Suppressor macrophage treated with lipopolysaccharide for 1 hour (primary cell): ENCODE measurements around the gene CEMIP.

ENCODE experiments used
- DNase-seq, 3 donors: peaks; one replicate each; pipeline ENCODE4 v3.0.0-alpha.2; 2020 to 2022

The CEMIP gene

DNA sequence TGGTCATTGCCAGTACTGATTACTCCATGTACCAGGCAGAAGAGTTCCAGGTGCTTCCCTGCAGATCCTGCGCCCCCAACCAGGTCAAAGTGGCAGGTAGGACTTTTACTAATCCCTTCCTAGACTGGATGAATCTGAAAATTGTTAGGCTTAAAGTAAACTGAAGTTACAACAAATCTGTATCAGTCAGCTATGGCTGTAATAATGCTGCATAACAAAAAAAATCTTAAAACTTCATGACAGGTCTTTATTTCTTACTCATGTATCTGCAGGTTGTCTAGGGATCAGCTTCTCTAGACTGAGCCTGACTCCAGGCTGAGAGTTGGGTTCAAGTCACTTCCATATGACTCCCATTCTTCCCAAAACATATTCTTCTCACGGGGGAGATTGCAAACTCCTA lies 116.8 kb downstream of the CEMIP start:
- no peak for DNase-seq

GRCh38 chr15:80898040-80898439 lies 118.9 kb downstream of the CEMIP start:
- DNase-seq: peak in 1 of 3 donors; percentile 10

- DNase-seq: no peak
Observed at GRCh38 chr15:80902298-80902801, 123.2 kb downstream of the CEMIP start.

GRCh38 chr15:80904998-80905397 lies 125.8 kb downstream of the CEMIP start:
- peak in 1 of 3 donors; percentile 15 for DNase-seq

- no peak for DNase-seq
Observed at GRCh38 chr15:80906159-80906766, 127.1 kb downstream of the CEMIP start.

- no peak for DNase-seq
Observed at GRCh38 chr15:80911821-80912220, 132.7 kb downstream of the CEMIP start.

GRCh38 chr15:80912673-80913072 lies 133.5 kb downstream of the CEMIP start:
- DNase-seq: no peak

DNA sequence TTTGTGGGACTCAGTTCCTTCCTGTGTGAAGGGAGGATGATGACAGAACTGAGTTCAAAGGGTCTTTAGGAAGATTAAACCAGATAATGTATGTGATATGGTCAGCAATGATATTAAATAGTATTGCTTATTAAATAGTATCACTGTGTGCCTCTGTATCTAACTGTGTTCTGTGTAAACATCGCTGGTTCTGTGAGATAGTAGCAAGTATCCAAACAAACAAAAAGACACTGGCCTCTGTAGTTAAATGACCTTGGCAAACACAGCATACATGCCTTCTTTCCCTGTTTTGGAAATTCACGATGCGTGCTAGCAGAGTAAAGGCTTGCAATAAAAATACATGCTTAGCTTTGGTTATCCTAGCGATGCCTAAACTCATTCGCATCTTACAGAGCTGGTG lies 134.4 kb downstream of the CEMIP start:
- no peak for DNase-seq

- DNase-seq: no peak
Observed at GRCh38 chr15:80915472-80915871, 136.3 kb downstream of the CEMIP start.

DNA sequence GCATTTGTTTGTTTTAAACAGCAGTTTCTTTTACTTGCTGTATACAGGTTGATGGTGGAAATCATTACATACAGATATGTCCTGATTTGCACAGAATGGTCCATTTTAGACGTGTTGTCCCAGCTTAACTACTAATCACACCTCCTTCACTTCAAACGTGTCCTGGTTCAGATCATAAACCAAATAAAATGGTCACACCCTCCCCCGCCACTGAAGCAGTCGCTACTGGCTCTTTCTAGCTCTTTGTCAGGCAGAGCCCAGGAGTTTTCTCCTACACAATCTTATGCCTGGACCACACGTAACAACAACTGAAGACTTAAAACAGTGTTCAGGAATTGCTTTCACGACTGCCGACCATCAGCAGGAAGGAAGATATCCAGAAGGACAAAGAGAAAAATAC lies 136.9 kb downstream of the CEMIP start:
- no peak for DNase-seq

- DNase-seq: peak; percentile 53 to 61 (median 60)
Observed at GRCh38 chr15:80918196-80918783, 139.1 kb downstream of the CEMIP start.

DNA sequence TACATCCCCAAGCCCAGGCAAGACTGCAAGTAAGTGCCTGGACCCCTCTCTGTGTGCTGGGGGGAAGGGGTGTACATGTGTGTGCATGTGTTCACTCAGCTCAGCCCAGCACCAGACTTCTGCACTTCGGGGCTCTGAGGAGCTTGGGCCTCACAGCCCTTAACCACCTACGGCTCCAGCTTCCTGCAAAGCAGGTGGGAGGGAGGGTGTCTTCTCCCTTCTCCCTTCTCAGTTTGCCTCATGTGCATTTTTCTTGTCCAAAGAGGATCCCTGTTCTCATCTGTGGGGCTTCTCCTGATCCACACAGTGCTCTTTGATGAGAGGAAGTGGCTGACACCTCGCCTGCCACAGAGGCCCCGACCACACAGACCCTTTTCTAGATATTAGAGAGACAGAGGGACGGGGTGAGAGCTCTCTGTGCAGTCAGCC lies 141.1 kb downstream of the CEMIP start:
- peak in 1 of 3 donors; percentile 11 for DNase-seq

- no peak for DNase-seq
Observed at GRCh38 chr15:80921736-80922410, 142.7 kb downstream of the CEMIP start.

GRCh38 chr15:80923668-80924067 lies 144.5 kb downstream of the CEMIP start:
- DNase-seq: peak; percentile 25 to 41 (median 38)

GRCh38 chr15:80924278-80924677 lies 145.1 kb downstream of the CEMIP start:
- no peak for DNase-seq

DNA sequence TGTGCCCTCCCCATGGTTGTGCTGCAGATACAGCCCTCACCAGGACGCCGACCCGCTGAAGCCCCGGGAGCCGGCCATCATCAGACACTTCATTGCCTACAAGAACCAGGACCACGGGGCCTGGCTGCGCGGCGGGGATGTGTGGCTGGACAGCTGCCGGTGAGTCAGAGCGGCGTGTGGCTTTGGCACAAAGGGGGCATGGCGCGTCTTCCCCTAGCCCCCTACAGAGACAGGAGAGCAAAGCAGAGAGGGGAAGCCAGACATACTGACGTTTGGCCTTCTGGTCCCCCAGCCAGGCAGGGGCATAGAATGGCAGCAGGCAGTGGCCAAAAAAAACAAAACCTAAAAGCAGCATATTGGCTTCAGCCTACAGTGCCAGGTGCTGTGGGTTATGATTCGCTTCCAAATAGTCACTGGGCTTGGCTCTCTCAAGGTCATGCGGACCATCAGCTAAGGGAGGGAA lies 146.5 kb downstream of the CEMIP start:
- no peak for DNase-seq

DNA sequence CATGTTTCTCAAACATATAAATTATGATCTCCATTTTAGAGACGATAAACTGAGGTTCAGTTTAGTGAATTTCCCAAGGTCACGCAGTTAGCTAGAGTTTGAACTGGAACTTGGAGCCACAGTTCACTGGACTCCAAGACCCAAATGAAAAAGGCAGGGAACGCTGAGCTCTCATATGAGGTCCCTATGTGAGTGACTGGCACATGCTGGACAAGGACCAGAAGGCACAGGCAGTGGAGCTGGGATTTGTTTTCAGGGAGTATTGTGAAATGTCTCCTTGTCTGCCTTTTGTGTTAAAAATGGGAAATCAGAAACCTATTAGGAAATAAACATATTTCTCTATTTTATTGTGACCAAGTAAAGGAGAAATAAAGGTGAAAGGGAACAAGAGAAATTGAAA lies 147.0 kb downstream of the CEMIP start:
- DNase-seq: no peak

- no peak for DNase-seq
Observed at GRCh38 chr15:80929225-80929624, 150.1 kb downstream of the CEMIP start.

DNA sequence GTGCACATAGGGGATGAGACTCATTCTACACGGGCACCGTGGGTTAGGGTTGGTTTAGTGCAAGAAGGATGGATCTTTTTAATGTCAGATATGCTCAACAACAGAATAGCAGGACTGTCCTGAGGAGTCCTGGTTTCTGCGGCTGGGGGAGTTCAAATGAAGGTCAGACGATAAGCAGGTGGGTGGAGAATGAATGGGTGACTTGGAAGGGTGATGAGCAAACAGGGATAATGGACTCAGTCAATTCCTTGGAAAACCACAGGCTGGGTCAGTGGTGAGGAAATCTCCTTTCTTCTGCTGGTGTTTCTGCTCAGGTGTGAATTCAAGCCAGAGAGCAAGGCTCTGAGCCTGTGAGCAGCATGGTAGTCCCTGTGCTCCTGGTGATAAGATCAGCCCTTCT lies 150.5 kb downstream of the CEMIP start:
- no peak for DNase-seq

- no peak for DNase-seq
Observed at GRCh38 chr15:80931191-80931590, 152.0 kb downstream of the CEMIP start.

DNA sequence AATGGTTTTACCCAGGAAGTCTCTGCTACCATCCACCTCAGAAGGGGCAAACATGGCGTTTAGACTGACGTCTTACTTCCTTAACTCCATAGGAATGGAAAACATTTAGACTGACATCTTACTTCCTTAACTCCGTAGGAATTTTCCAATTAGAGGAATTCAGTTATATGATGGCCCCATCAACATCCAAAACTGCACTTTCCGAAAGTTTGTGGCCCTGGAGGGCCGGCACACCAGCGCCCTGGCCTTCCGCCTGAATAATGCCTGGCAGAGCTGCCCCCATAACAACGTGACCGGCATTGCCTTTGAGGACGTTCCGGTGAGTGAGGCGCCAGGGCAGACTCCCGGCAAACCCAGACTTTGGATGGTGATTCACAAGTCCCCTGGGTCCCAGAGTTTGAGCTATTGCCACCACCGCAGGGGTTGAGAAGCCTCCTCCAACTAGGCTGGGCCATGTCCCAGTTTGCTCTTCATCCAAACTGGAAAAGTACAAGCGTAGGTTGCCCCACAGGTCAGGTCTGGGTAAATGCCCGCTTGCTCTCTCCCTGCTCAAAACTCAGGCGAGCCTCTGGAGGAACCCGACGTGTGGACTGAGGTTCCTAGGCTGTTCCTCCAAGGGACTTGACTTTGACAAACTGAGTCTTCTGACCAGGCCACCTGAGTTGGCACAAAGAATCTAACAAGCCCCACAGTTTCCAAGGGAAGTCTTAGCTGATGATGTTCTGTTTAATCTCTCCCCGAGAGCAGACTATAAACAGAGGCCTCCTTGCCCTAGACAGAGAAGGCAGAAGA lies 152.7 kb downstream of the CEMIP start:
- no peak for DNase-seq

GRCh38 chr15:80932513-80932815 lies 153.3 kb downstream of the CEMIP start:
- DNase-seq: no peak

DNA sequence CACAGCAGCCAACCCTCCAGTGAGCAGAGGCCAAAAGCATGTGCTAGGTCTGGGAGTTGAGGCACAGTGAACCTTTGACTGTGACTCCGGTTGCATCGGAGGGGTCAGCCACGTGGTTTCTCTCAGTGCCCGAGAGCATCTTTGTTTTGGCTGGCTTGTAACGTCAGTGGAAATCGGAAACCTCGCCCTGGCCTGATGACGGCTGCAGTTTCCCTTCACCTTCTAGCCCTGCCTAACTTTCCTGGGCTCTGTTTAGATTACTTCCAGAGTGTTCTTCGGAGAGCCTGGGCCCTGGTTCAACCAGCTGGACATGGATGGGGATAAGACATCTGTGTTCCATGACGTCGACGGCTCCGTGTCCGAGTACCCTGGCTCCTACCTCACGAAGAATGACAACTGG lies 153.8 kb downstream of the CEMIP start:
- no peak for DNase-seq
